HG03175 (cell line): ENCODE measurements around the gene S100G.

Experiments used
- ATAC-seq: cut with Tn5 transposase; IDR thresholded peaks from one replicate; pipeline ENCODE4 v1.9.1; 2021; ENCODE audit warnings: mild to moderate bottlenecking, moderate library complexity; ENCODE audit not compliant: unreplicated experiment

S100G gene

GRCh38 chrX:16646366-16647138 lies 3.4 kb upstream of the S100G start:
- ATAC-seq: no peak

- ATAC-seq: no peak
These were observed 1.6 kb downstream of the S100G start for GRCh38 chrX:16651391-16652024.

GRCh38 chrX:16653424-16653823 lies 3.5 kb downstream of the S100G start:
- ATAC-seq: no peak

- ATAC-seq: no peak
These were observed 4.1 kb downstream of the S100G start for GRCh38 chrX:16654093-16654492.

GRCh38 chrX:16658284-16658683 lies 8.3 kb downstream of the S100G start:
- no peak for ATAC-seq

GRCh38 chrX:16659321-16659720 lies 9.4 kb downstream of the S100G start:
- no peak for ATAC-seq

- ATAC-seq: no peak
These were observed 11.5 kb downstream of the S100G start for GRCh38 chrX:16661495-16661894.

GRCh38 chrX:16662402-16662801 lies 12.4 kb downstream of the S100G start:
- ATAC-seq: no peak

GRCh38 chrX:16664074-16664473 lies 14.1 kb downstream of the S100G start:
- no peak for ATAC-seq

GRCh38 chrX:16664626-16665025 lies 14.7 kb downstream of the S100G start:
- no peak for ATAC-seq

- no peak for ATAC-seq
These were observed 15.1 kb downstream of the S100G start for GRCh38 chrX:16665089-16665488.

- no peak for ATAC-seq
These were observed 16.6 kb downstream of the S100G start for GRCh38 chrX:16666541-16666940.

- no peak for ATAC-seq
These were observed 21.0 kb downstream of the S100G start for GRCh38 chrX:16671005-16671404.

GRCh38 chrX:16678689-16679088 lies 28.7 kb downstream of the S100G start:
- no peak for ATAC-seq

- no peak for ATAC-seq
These were observed 33.2 kb downstream of the S100G start for GRCh38 chrX:16683007-16683664.

GRCh38 chrX:16687514-16687913 lies 37.6 kb downstream of the S100G start:
- no peak for ATAC-seq

GRCh38 chrX:16695079-16695676 lies 45.2 kb downstream of the S100G start:
- no peak for ATAC-seq

GRCh38 chrX:16696956-16697355 lies 47.0 kb downstream of the S100G start:
- no peak for ATAC-seq

- no peak for ATAC-seq
These were observed 49.4 kb downstream of the S100G start for GRCh38 chrX:16699389-16699788.

GRCh38 chrX:16700734-16701133 lies 50.8 kb downstream of the S100G start:
- no peak for ATAC-seq

GRCh38 chrX:16702700-16703599 lies 53.0 kb downstream of the S100G start:
- ATAC-seq: no peak
